ENCODE data around the gene NEK6. TPM values are rescaled to one million over a fixed set of nuclear protein-coding genes. Genes with fewer than 3 reads are reported as not detected.

NEK6 gene
- total and polyA plus RNA-seq, 10 of the 15 experiments (the other 5 are each of a cell fraction or from before 2014, with no cell fraction given), result 31.3 to 161 (median 89.2) TPM

DNA sequence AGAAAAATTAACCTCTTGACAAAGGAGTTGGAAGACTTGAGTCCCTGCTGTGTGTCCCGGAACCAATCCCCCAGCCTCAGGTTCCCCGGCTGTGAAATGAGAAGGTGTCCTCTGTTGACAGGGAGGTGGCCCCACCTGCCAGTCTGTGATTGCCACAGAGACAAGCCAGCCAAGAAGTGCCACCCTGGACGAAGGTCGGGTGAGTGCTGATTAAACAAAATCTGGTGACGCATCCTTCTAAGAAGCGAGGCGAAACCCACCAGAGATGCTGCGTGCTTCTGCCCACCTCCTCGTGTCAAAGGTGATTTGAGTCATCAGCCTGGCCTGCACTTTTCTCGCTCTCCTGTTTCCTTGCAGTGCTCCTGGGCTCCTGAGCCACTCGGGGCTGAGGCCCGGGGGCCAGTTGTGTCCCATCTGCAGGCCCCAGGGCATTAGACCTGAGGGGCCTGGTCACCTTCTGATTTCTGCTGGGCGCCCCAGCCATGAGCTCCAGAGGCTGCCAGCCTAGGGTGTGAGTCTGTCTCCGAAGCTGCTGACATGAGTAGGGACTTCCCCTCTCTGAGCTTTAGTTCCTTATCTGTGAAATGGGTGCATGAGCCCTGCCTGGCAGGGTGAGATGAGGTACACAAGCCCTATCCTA is 28.7 kb downstream of the NEK6 start (continued):
- peak; percentile 94 for TF ChIP-seq SMARCA5 (IDR thresholded peaks at IDR 0.05)
- 0 out of 2 replicates have a peak, but pooled peaks have one; percentile 11 for TF ChIP-seq LARP7 (IDR thresholded peaks at IDR 0.05)
- peak in 1 of 2 experiments; percentile 78; a peak in 2 of 4 replicates for TF ChIP-seq BHLHE40 (IDR thresholded peaks at IDR 0.05; ENCODE audit: borderline replicate concordance in 1 of 2, low read depth in 2 of 2, low read length in 1 of 2)
- TF ChIP-seq ZNF207 (IDR thresholded peaks at IDR 0.05; ENCODE audit: borderline replicate concordance), result no peak
- peak; percentile 30 for TF ChIP-seq SP1 (IDR thresholded peaks at IDR 0.05; ENCODE audit: low read depth, low read length)
- TF ChIP-seq NR2F1 (conservative IDR thresholded peaks at IDR 0.05), result peak; percentile 92
- TF ChIP-seq NFXL1 (IDR thresholded peaks at IDR 0.05; ENCODE audit: borderline replicate concordance), result no peak
- 0 out of 2 replicates have a peak, but pooled peaks have one; percentile 56 for TF ChIP-seq TCF3 (IDR thresholded peaks at IDR 0.05; ENCODE audit: borderline replicate concordance, insufficient read depth, low read depth, low read length)
- no peak for TF ChIP-seq CHD4 (IDR thresholded peaks at IDR 0.05)
- no peak for TF ChIP-seq MTA3 (IDR thresholded peaks at IDR 0.05; ENCODE audit: borderline replicate concordance, low read length)
- TF ChIP-seq POLR2A (IDR thresholded peaks at IDR 0.05; ENCODE audit: low read depth, low read length), result 0 out of 2 replicates have a peak, but pooled peaks have one; percentile 28
- TF ChIP-seq CREM (IDR thresholded peaks at IDR 0.05; ENCODE audit: low read depth), result peak; percentile 78
- TF ChIP-seq, protein P1, sequence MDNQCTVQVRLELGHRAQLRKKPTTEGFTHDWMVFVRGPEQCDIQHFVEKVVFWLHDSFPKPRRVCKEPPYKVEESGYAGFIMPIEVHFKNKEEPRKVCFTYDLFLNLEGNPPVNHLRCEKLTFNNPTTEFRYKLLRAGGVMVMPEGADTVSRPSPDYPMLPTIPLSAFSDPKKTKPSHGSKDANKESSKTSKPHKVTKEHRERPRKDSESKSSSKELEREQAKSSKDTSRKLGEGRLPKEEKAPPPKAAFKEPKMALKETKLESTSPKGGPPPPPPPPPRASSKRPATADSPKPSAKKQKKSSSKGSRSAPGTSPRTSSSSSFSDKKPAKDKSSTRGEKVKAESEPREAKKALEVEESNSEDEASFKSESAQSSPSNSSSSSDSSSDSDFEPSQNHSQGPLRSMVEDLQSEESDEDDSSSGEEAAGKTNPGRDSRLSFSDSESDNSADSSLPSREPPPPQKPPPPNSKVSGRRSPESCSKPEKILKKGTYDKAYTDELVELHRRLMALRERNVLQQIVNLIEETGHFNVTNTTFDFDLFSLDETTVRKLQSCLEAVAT (IDR thresholded peaks at IDR 0.05), result peak; percentile 37; the same call in 1 of the 2 replicates
- no peak for TF ChIP-seq CREB1 (IDR thresholded peaks at IDR 0.05; ENCODE audit: low read depth)
- TF ChIP-seq PAX5 (IDR thresholded peaks at IDR 0.05; ENCODE audit: borderline replicate concordance, low read depth, low read length), result peak; percentile 68; the same call in 1 of the 2 replicates
- 0 out of 2 replicates have a peak, but pooled peaks have one; percentile 31 for TF ChIP-seq ATF7 (IDR thresholded peaks at IDR 0.05; ENCODE audit: low read depth)
- no peak for TF ChIP-seq NFYA (IDR thresholded peaks at IDR 0.05; ENCODE audit: borderline replicate concordance, low read depth, low read length)
- TF ChIP-seq TBL1XR1 (IDR thresholded peaks at IDR 0.05; ENCODE audit: low read depth, low read length), result peak; percentile 10; the same call in 1 of the 2 replicates
- peak; percentile 22; the same call in 1 of the 2 replicates for TF ChIP-seq BACH1 (IDR thresholded peaks at IDR 0.05; ENCODE audit: borderline replicate concordance)
- peak; percentile 36; the same call in 1 of the 2 replicates for TF ChIP-seq SPI1 (IDR thresholded peaks at IDR 0.05; ENCODE audit: borderline replicate concordance, insufficient read depth, low read depth, low read length)
- TF ChIP-seq BRCA1 (IDR thresholded peaks at IDR 0.05; ENCODE audit: low read depth, low read length), result no peak
- peak; percentile 1; the same call in 1 of the 2 replicates for TF ChIP-seq ZNF384 (IDR thresholded peaks at IDR 0.05; ENCODE audit: borderline replicate concordance, low read depth, low read length)
- TF ChIP-seq, protein P2, sequence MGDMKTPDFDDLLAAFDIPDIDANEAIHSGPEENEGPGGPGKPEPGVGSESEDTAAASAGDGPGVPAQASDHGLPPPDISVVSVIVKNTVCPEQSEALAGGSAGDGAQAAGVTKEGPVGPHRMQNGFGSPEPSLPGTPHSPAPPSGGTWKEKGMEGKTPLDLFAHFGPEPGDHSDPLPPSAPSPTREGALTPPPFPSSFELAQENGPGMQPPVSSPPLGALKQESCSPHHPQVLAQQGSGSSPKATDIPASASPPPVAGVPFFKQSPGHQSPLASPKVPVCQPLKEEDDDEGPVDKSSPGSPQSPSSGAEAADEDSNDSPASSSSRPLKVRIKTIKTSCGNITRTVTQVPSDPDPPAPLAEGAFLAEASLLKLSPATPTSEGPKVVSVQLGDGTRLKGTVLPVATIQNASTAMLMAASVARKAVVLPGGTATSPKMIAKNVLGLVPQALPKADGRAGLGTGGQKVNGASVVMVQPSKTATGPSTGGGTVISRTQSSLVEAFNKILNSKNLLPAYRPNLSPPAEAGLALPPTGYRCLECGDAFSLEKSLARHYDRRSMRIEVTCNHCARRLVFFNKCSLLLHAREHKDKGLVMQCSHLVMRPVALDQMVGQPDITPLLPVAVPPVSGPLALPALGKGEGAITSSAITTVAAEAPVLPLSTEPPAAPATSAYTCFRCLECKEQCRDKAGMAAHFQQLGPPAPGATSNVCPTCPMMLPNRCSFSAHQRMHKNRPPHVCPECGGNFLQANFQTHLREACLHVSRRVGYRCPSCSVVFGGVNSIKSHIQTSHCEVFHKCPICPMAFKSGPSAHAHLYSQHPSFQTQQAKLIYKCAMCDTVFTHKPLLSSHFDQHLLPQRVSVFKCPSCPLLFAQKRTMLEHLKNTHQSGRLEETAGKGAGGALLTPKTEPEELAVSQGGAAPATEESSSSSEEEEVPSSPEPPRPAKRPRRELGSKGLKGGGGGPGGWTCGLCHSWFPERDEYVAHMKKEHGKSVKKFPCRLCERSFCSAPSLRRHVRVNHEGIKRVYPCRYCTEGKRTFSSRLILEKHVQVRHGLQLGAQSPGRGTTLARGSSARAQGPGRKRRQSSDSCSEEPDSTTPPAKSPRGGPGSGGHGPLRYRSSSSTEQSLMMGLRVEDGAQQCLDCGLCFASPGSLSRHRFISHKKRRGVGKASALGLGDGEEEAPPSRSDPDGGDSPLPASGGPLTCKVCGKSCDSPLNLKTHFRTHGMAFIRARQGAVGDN (IDR thresholded peaks at IDR 0.05), result peak; percentile 97
- TF ChIP-seq CHD1 (IDR thresholded peaks at IDR 0.05; ENCODE audit: low read depth, low read length), result peak; percentile 52; the same call in 1 of the 2 replicates
- peak; percentile 59; the same call in 1 of the 2 replicates for TF ChIP-seq MTA2 (IDR thresholded peaks at IDR 0.05; ENCODE audit: low read depth)
- TF ChIP-seq ZNF217 (IDR thresholded peaks at IDR 0.05), result peak; percentile 97
- TF ChIP-seq JUNB (IDR thresholded peaks at IDR 0.05), result peak; percentile 81; the same call in 1 of the 2 replicates
- TF ChIP-seq DPF2 (IDR thresholded peaks at IDR 0.05), result peak; percentile 75
- TF ChIP-seq POU2F2 (IDR thresholded peaks at IDR 0.05; ENCODE audit: borderline replicate concordance, low read depth, low read length), result peak; percentile 9; the same call in 1 of the 3 replicates

Measured in GM12878 (cell line).